ENCODE data around the gene TENM4. TPM values are rescaled to one million over a fixed set of nuclear protein-coding genes. Genes with fewer than 3 reads are reported as not detected.

TENM4 gene
- not detected for total RNA-seq

DNA sequence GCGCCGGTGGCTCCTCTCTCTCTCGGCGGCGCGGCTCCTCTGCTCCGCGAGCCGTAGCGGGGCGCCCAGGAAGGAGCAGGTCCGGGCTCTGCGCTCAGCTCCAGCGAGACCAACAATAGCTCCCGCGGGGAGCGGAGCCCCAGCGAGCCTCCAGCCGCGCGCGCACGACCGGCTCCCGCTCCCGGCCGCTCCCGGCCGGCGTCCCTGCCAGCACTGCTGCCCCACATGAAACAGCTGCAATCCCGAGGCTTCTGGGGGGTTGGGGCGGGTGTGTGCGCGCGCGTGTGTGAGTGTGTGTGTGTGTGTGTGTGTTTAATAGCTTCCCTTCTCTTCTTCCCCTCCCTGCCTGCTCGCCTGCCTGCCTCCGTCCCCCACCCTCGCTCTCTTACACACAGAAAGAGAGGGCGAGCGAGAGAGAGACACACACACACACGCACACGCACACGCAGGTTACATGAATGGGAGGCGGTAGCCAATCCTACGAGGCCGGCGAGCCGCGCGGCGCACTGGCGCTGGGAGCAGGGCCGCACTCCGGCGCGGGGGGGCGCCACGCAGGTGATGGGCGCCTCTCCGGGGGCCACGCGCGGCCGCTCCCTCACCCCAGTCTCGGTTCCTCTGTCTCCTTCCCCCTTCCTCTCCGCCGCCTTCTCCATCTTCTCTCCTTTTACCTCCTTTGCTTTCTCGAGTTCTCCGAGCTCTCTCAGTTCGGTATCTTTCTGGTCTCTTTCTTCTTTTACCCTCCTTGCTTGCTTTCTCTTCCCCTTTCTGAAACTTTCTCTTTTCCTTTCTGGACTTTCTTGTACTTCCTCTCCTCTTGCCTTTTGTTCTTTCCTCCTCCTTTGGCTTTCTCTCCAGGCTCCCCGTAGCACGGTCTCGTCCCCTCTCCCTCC lies at the start of gene TENM4:
TSS of gene TENM4 (minus strand) at position 460 of the 890 bp plus-strand sequence. CDS start 371,086 bp downstream, outside the sequence.

Small RNA genes within 50 kb of the gene (microRNA-seq; reads per million reads assigned to microRNA genes)
- gene MIR5579 (ENCODE audit: borderline microRNAs expressed, borderline replicate concordance) (not detected), gene MIR708 (ENCODE audit: borderline microRNAs expressed, borderline replicate concordance) (1.0 reads per million)
